Lower leg skin (tissue), 3 donors: ENCODE measurements around the gene OLA1.

Experiments
- CTCF ChIP-seq, 3 donors: fragments of 450-650 bp; IDR thresholded peaks; one replicate each; pipeline ENCODE4 v1.5.1; 2016; ENCODE audit warnings: antibody characterized with exemption in 3 of 3, mild to moderate bottlenecking in 3 of 3, moderate library complexity in 2 of 3
- POLR2A ChIP-seq, 2 donors: fragments of 450-650 bp; IDR thresholded peaks; one replicate each; pipeline ENCODE4 v1.6.1; 2016 to 2017; ENCODE audit warnings: antibody characterized with exemption in 2 of 2, mild to moderate bottlenecking in 1 of 2, moderate library complexity in 1 of 2

GRCh38 chr2:174177316-174177890 is 70.9 kb downstream of the OLA1 start:
- TF ChIP-seq CTCF (IDR thresholded peaks at IDR 0.05) (no peak), POLR2A (IDR thresholded peaks at IDR 0.05) (no peak)
